WTC11 (cell line): ENCODE measurements around the gene PCBD2. TPM values are rescaled to one million over a fixed set of nuclear protein-coding genes. Genes with fewer than 3 reads are reported as not detected.

Experiments used
- ATAC-seq: fragments of 200-7000 bp; cut with Tn5 transposase; 2 replicates; pipeline ENCODE4 v1.10.0; 2021; ENCODE audit warnings: mild to moderate bottlenecking, moderate library complexity
- CTCF ChIA-PET: fragments of 300-600 bp; sonication (Branson Sonifier 250); formaldehyde crosslinking; loops from one replicate; lab custom pipeline; 2021; ENCODE audit warnings: antibody characterized with exemption; lab: Charles Lee
- POLR2A ChIA-PET: fragments of 350-600 bp; sonication (Branson Sonifier 250); formaldehyde crosslinking; loops from one replicate; lab custom pipeline; 2021; ENCODE audit warnings: antibody characterized with exemption; lab: Charles Lee
- DNase-seq: peaks from one replicate; pipeline ENCODE4 v3.0.0; 2021; ENCODE audit warnings: low spot score
- H3K27ac Mint-ChIP-seq: 2 replicates; pipeline ENCODE4 v1.8.0; 2021; ENCODE audit warnings: mixed read lengths
- H3K27me3 Mint-ChIP-seq: 2 replicates; pipeline ENCODE4 v1.8.0; 2021; ENCODE audit warnings: low read depth, mild to moderate bottlenecking, moderate library complexity, mixed read lengths
- H3K36me3 Mint-ChIP-seq: 2 replicates; pipeline ENCODE4 v1.8.0; 2021; ENCODE audit warnings: mixed read lengths
- H3K4me1 Mint-ChIP-seq: 2 replicates; pipeline ENCODE4 v1.8.0; 2022; ENCODE audit warnings: mixed read lengths
- H3K4me3 Mint-ChIP-seq: 2 replicates; pipeline ENCODE4 v1.8.0; 2021; ENCODE audit warnings: mild to moderate bottlenecking, moderate library complexity, mixed read lengths
- H3K9me3 Mint-ChIP-seq: 2 replicates; pipeline ENCODE4 v1.8.0; 2021; ENCODE audit warnings: mixed read lengths
- CREM ChIP-seq: sonication (generic); formaldehyde crosslinking; IDR thresholded peaks from 2 replicates; pipeline ENCODE4 v1.8.1; 2022; ENCODE audit warnings: mild to moderate bottlenecking, missing genetic modification reagents, moderate library complexity
- ESRRA ChIP-seq: sonication (generic); formaldehyde crosslinking; IDR thresholded peaks from 2 replicates; pipeline ENCODE4 v1.8.1; 2022; ENCODE audit warnings: mild to moderate bottlenecking, missing genetic modification reagents, borderline replicate concordance
- GTF2I ChIP-seq: fragments of 250-450 bp; sonication (Bioruptor Pico); conservative IDR thresholded peaks from 2 replicates; pipeline ENCODE4 v1.4.0; 2021; ENCODE audit warnings: mild to moderate bottlenecking
- JAZF1 ChIP-seq: fragments of 250-450 bp; sonication (Bioruptor Pico); IDR thresholded peaks from 2 replicates; pipeline ENCODE4 v1.9.0; 2021; ENCODE audit warnings: moderate library complexity, mild to moderate bottlenecking, inconsistent platforms
- JUN ChIP-seq: sonication (generic); formaldehyde crosslinking; IDR thresholded peaks from 2 replicates; pipeline ENCODE4 v1.8.0; 2023; ENCODE audit warnings: mild to moderate bottlenecking, missing genetic modification reagents
- KAT7 ChIP-seq: sonication (generic); formaldehyde crosslinking; IDR thresholded peaks from 2 replicates; pipeline ENCODE4 v1.8.1; 2023; ENCODE audit warnings: missing genetic modification reagents, mild to moderate bottlenecking, borderline replicate concordance
- NFATC4 ChIP-seq: fragments of 250-450 bp; sonication (Bioruptor Pico); IDR thresholded peaks from 2 replicates; pipeline ENCODE4 v1.9.0; 2021; ENCODE audit warnings: mild to moderate bottlenecking
- NR3C1 ChIP-seq: sonication (generic); formaldehyde crosslinking; conservative IDR thresholded peaks from 2 replicates; pipeline ENCODE4 v1.8.1; 2023; ENCODE audit warnings: low read depth, mild to moderate bottlenecking, missing genetic modification reagents
- SMAD3 ChIP-seq: sonication (generic); formaldehyde crosslinking; IDR thresholded peaks from 2 replicates; pipeline ENCODE4 v1.8.0; 2022; ENCODE audit warnings: missing genetic modification reagents, mild to moderate bottlenecking, borderline replicate concordance
- TEAD1 ChIP-seq: sonication (generic); formaldehyde crosslinking; IDR thresholded peaks from 2 replicates; pipeline ENCODE4 v1.8.0; 2022; ENCODE audit warnings: mild to moderate bottlenecking, missing genetic modification reagents
- total RNA-seq: library from RNA; stranded (reverse); gene quantifications from 3 replicates; pipeline ENCODE4 v1.2.3, GENCODE V29; 2021
- TF ChIP-seq, protein P1 (sequence below): sonication (generic); formaldehyde crosslinking; IDR thresholded peaks from 2 replicates; pipeline ENCODE4 v1.8.0; 2022; ENCODE audit warnings: missing genetic modification reagents
- TF ChIP-seq, protein P2 (sequence below): sonication (generic); formaldehyde crosslinking; IDR thresholded peaks from 2 replicates; pipeline ENCODE4 v1.8.0; 2023; ENCODE audit warnings: missing genetic modification reagents, mild to moderate bottlenecking, borderline replicate concordance
- TF ChIP-seq, protein P3 (sequence below): sonication (generic); formaldehyde crosslinking; IDR thresholded peaks from 2 replicates; pipeline ENCODE4 v1.8.0; 2022; ENCODE audit warnings: mild to moderate bottlenecking, missing genetic modification reagents
- TF ChIP-seq, protein P4 (sequence below): sonication (generic); formaldehyde crosslinking; IDR thresholded peaks from 2 replicates; pipeline ENCODE4 v1.8.1; 2023; ENCODE audit warnings: mild to moderate bottlenecking, moderate library complexity, missing genetic modification reagents
- TF ChIP-seq, protein P5 (sequence below): fragments of 200-600 bp; IDR thresholded peaks from 2 replicates; pipeline ENCODE4 v1.8.0; 2022; ENCODE audit warnings: antibody characterized with exemption

The PCBD2 gene
- total RNA-seq, 1 experiment from 2014 or later: 9.9 TPM

DNA sequence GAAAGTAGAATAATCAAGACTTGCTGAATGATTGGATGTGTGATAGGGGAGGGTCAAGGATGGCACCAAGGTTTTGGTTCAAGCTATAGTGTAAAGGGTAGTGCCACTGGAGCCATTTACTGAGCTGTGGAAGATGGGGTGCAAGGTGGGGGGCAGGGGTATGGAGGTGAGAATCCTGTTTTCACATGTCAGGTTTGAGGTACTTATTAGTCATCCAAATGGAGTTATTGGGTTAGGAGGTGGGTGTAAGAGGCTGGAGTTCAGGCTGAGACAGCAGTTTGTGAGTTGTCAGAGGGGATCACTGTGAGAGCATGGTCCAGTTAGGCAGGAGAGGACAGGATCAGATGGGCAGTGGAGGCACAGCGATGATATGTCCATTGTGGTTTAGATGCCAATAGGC lies 8.9 kb downstream of the PCBD2 start:
- no peak for DNase-seq
- no peak for TF ChIP-seq SMAD3 (CRISPR knock-in tag)
- no peak for TF ChIP-seq ESRRA (CRISPR knock-in tag)
- TF ChIP-seq, protein P1, sequence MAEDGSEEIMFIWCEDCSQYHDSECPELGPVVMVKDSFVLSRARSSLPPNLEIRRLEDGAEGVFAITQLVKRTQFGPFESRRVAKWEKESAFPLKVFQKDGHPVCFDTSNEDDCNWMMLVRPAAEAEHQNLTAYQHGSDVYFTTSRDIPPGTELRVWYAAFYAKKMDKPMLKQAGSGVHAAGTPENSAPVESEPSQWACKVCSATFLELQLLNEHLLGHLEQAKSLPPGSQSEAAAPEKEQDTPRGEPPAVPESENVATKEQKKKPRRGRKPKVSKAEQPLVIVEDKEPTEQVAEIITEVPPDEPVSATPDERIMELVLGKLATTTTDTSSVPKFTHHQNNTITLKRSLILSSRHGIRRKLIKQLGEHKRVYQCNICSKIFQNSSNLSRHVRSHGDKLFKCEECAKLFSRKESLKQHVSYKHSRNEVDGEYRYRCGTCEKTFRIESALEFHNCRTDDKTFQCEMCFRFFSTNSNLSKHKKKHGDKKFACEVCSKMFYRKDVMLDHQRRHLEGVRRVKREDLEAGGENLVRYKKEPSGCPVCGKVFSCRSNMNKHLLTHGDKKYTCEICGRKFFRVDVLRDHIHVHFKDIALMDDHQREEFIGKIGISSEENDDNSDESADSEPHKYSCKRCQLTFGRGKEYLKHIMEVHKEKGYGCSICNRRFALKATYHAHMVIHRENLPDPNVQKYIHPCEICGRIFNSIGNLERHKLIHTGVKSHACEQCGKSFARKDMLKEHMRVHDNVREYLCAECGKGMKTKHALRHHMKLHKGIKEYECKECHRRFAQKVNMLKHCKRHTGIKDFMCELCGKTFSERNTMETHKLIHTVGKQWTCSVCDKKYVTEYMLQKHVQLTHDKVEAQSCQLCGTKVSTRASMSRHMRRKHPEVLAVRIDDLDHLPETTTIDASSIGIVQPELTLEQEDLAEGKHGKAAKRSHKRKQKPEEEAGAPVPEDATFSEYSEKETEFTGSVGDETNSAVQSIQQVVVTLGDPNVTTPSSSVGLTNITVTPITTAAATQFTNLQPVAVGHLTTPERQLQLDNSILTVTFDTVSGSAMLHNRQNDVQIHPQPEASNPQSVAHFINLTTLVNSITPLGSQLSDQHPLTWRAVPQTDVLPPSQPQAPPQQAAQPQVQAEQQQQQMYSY: no peak
- TF ChIP-seq, protein P2, sequence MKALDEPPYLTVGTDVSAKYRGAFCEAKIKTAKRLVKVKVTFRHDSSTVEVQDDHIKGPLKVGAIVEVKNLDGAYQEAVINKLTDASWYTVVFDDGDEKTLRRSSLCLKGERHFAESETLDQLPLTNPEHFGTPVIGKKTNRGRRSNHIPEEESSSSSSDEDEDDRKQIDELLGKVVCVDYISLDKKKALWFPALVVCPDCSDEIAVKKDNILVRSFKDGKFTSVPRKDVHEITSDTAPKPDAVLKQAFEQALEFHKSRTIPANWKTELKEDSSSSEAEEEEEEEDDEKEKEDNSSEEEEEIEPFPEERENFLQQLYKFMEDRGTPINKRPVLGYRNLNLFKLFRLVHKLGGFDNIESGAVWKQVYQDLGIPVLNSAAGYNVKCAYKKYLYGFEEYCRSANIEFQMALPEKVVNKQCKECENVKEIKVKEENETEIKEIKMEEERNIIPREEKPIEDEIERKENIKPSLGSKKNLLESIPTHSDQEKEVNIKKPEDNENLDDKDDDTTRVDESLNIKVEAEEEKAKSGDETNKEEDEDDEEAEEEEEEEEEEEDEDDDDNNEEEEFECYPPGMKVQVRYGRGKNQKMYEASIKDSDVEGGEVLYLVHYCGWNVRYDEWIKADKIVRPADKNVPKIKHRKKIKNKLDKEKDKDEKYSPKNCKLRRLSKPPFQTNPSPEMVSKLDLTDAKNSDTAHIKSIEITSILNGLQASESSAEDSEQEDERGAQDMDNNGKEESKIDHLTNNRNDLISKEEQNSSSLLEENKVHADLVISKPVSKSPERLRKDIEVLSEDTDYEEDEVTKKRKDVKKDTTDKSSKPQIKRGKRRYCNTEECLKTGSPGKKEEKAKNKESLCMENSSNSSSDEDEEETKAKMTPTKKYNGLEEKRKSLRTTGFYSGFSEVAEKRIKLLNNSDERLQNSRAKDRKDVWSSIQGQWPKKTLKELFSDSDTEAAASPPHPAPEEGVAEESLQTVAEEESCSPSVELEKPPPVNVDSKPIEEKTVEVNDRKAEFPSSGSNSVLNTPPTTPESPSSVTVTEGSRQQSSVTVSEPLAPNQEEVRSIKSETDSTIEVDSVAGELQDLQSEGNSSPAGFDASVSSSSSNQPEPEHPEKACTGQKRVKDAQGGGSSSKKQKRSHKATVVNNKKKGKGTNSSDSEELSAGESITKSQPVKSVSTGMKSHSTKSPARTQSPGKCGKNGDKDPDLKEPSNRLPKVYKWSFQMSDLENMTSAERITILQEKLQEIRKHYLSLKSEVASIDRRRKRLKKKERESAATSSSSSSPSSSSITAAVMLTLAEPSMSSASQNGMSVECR (CRISPR knock-in tag): no peak
- no peak for TF ChIP-seq GTF2I
- TF ChIP-seq KAT7: no peak
- TF ChIP-seq, protein P3, sequence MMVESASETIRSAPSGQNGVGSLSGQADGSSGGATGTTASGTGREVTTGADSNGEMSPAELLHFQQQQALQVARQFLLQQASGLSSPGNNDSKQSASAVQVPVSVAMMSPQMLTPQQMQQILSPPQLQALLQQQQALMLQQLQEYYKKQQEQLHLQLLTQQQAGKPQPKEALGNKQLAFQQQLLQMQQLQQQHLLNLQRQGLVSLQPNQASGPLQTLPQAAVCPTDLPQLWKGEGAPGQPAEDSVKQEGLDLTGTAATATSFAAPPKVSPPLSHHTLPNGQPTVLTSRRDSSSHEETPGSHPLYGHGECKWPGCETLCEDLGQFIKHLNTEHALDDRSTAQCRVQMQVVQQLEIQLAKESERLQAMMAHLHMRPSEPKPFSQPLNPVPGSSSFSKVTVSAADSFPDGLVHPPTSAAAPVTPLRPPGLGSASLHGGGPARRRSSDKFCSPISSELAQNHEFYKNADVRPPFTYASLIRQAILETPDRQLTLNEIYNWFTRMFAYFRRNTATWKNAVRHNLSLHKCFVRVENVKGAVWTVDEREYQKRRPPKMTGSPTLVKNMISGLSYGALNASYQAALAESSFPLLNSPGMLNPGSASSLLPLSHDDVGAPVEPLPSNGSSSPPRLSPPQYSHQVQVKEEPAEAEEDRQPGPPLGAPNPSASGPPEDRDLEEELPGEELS (CRISPR knock-in tag): no peak
- TF ChIP-seq, protein P4, sequence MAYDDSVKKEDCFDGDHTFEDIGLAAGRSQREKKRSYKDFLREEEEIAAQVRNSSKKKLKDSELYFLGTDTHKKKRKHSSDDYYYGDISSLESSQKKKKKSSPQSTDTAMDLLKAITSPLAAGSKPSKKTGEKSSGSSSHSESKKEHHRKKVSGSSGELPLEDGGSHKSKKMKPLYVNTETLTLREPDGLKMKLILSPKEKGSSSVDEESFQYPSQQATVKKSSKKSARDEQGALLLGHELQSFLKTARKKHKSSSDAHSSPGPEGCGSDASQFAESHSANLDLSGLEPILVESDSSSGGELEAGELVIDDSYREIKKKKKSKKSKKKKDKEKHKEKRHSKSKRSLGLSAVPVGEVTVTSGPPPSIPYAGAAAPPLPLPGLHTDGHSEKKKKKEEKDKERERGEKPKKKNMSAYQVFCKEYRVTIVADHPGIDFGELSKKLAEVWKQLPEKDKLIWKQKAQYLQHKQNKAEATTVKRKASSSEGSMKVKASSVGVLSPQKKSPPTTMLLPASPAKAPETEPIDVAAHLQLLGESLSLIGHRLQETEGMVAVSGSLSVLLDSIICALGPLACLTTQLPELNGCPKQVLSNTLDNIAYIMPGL (CRISPR knock-in tag): no peak
- no peak for TF ChIP-seq JAZF1 (CRISPR knock-in tag)
- TF ChIP-seq NR3C1 (CRISPR knock-in tag): no peak
- no peak for TF ChIP-seq NFATC4 (CRISPR knock-in tag)
- TF ChIP-seq, all 79 proteins: peak for 0
- Mint-ChIP-seq H3K27me3 (no peaks in the 10 kb centered on the region), H3K4me3 (no peak overlapping the region), H3K4me1 (no peaks in the 10 kb centered on the region), H3K27ac (no peak overlapping the region), H3K36me3 (peaks cover 8% of the 10 kb centered on the region), H3K9me3 (no peaks in the 10 kb centered on the region)
- ChIA-PET CTCF (interaction anchor here (3.2 kb wide), 1 partner anchor 9 kb away, joined by 13 read pairs; the partner anchor contains the start of gene PCBD2), POLR2A (no interaction called here)
- no peak for ATAC-seq

DNA sequence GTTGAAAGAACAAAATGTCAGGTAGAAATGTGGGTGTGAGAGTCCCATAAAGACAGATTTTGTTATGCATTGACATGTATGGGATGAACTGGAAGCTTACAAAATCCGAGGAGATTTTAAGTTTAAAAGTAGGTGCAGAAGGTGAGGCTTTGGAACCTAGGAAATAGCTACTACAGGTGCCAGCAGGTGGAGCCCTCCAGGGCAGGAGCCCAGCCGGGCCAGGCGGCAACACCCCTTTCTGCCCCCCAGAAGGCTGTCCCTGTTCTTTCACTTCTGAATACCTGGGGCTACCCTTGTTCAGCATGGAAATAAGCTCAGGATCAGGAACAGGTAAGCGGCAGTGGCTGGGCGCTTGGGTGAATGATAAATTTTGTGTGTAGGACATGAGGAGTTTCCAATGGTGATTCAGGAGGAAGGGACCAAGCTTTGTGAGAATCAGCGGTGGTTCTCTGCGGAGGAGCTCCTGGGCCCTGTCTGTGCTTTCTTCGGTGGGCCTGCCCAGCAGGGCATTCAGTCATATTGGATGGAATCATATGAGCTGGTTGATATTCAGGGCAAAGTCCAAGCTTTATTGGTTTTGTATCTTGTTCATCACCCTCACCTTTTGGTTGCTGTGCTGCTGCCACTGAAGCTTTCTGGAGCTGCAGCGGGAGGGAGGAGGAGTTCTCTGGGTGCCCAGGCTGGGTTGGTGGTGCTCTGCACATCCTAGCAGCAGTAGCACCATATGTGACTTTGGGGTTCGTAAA lies 12.3 kb downstream of the PCBD2 start:
- Mint-ChIP-seq H3K4me1 (no peaks in the 10 kb centered on the region), H3K36me3 (peaks cover 12% of the 10 kb centered on the region), H3K9me3 (no peaks in the 10 kb centered on the region), H3K4me3 (no peak overlapping the region), H3K27me3 (no peaks in the 10 kb centered on the region), H3K27ac (no peak overlapping the region)
- DNase-seq: peak; percentile 56
- POLR2A ChIA-PET: interaction anchor here (0.5 to 1.5 kb wide), 2 partner anchors 13 to 69 kb away, joined by 4 read pairs; partner anchors contain the start of gene PCBD2
- ATAC-seq: peak; percentile 91
- TF ChIP-seq JUN (CRISPR knock-in tag) (no peak), NFATC4 (CRISPR knock-in tag) (no peak), TEAD1 (CRISPR knock-in tag) (no peak), KAT7 (no peak), CREM (no peak)
- TF ChIP-seq, protein P5, sequence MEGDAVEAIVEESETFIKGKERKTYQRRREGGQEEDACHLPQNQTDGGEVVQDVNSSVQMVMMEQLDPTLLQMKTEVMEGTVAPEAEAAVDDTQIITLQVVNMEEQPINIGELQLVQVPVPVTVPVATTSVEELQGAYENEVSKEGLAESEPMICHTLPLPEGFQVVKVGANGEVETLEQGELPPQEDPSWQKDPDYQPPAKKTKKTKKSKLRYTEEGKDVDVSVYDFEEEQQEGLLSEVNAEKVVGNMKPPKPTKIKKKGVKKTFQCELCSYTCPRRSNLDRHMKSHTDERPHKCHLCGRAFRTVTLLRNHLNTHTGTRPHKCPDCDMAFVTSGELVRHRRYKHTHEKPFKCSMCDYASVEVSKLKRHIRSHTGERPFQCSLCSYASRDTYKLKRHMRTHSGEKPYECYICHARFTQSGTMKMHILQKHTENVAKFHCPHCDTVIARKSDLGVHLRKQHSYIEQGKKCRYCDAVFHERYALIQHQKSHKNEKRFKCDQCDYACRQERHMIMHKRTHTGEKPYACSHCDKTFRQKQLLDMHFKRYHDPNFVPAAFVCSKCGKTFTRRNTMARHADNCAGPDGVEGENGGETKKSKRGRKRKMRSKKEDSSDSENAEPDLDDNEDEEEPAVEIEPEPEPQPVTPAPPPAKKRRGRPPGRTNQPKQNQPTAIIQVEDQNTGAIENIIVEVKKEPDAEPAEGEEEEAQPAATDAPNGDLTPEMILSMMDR: peak; percentile 36; the same call in 1 of the 2 replicates
- CTCF ChIA-PET: interaction anchor here (0.5 to 2.0 kb wide), 36 partner anchors 9 to 286 kb away, joined by 3 to 17 read pairs (median 4); partner anchors contain the start of genes PCBD2 and TXNDC15
